A549 (cell line): ENCODE measurements around the gene BABAM2. TPM values are rescaled to one million over a fixed set of nuclear protein-coding genes. Genes with fewer than 3 reads are reported as not detected.

ENCODE experiments used
- ATAC-seq, 2 experiments: fragments of 200-7000 bp in 1 of 2; fragments of >200 bp in 1 of 2; cut with Nextera tagmentation in 1 of 2; cut with Tn5 transposase in 1 of 2; 3 replicates each; pipeline versions ENCODE4 v1.8.0 to v1.9.1; 2018 to 2020; ENCODE audit warnings: mild to moderate bottlenecking in 1 of 2, moderate library complexity in 1 of 2
- CTCF ChIA-PET: fragments of 300-600 bp; sonication (Branson Sonifier 250); formaldehyde crosslinking; extraction: SDS; loops from one replicate; lab custom pipeline; 2021; ENCODE audit warnings: antibody characterized with exemption, inconsistent platforms; lab: Yijun Ruan, JAX
- POLR2A ChIA-PET: fragments of 350-600 bp; formaldehyde crosslinking; extraction: SDS; loops from one replicate; lab custom pipeline; 2021; ENCODE audit warnings: antibody characterized with exemption, inconsistent platforms; lab: Yijun Ruan, JAX
- DNase-seq, 2 experiments: peaks; one replicate each; pipeline versions ENCODE4 v3.0.0 to v3.0.0-alpha.2; 2011 to 2016; ENCODE audit warnings: low read depth in 1 of 2, low spot score in 1 of 2
- FAIRE-seq: peaks from 2 replicates; lab custom pipeline; 2011; peaks lifted over from hg19 to GRCh38; lab: Jason Lieb, UNC
- H3K27ac ChIP-seq, 2 experiments: fragments of >200 bp; sonication (Bioruptor Twin); formaldehyde crosslinking; 3 replicates each; pipeline ENCODE4 v1.5.1; 2016 to 2017
- H3K4me1 ChIP-seq: fragments of >200 bp; sonication (Bioruptor Twin); formaldehyde crosslinking; 3 replicates; pipeline ENCODE4 v1.6.1; 2016
- H3K4me2 ChIP-seq: fragments of >200 bp; sonication (Bioruptor Twin); formaldehyde crosslinking; 3 replicates; pipeline ENCODE4 v1.6.1; 2016
- H3K4me3 ChIP-seq: fragments of >200 bp; sonication (Bioruptor Twin); formaldehyde crosslinking; 3 replicates; pipeline ENCODE4 v1.5.1; 2016
- H3K9me3 ChIP-seq: fragments of >200 bp; sonication (Bioruptor Twin); formaldehyde crosslinking; 3 replicates; pipeline ENCODE4 v1.6.1; 2016
- ATOH8 ChIP-seq: fragments of 250-450 bp; sonication (Bioruptor Pico); IDR thresholded peaks from 2 replicates; pipeline ENCODE4 v1.5.0; 2020; ENCODE audit warnings: low read depth, mild to moderate bottlenecking, moderate library complexity
- CHD4 ChIP-seq: fragments of 200-600 bp; sonication (generic); IDR thresholded peaks from 2 replicates; pipeline ENCODE4 v1.6.1; 2016; ENCODE audit warnings: antibody characterized with exemption, mild to moderate bottlenecking, borderline replicate concordance
- E2F6 ChIP-seq: IDR thresholded peaks from 2 replicates; pipeline ENCODE4 v1.6.1; 2012; ENCODE audit warnings: low read depth, borderline replicate concordance
- GATA3 ChIP-seq: IDR thresholded peaks from 2 replicates; pipeline ENCODE4 v1.6.1; 2012; ENCODE audit warnings: borderline replicate concordance
- HDAC2 ChIP-seq: fragments of 200-600 bp; sonication (generic); IDR thresholded peaks from 2 replicates; pipeline ENCODE4 v1.6.1; 2016
- HOXA7 ChIP-seq: fragments of 250-450 bp; sonication (Bioruptor Pico); IDR thresholded peaks from 2 replicates; pipeline ENCODE4 v1.5.0; 2020; ENCODE audit warnings: mild to moderate bottlenecking, moderate library complexity
- HOXB13 ChIP-seq: fragments of 250-450 bp; sonication (Bioruptor Pico); IDR thresholded peaks from 2 replicates; pipeline ENCODE4 v1.5.0; 2020; ENCODE audit warnings: low read depth, mild to moderate bottlenecking, moderate library complexity
- HOXB5 ChIP-seq: fragments of 250-450 bp; sonication (Bioruptor Pico); IDR thresholded peaks from 2 replicates; pipeline ENCODE4 v1.5.0; 2020; ENCODE audit warnings: mild to moderate bottlenecking, moderate library complexity
- JUN ChIP-seq, 2 experiments: fragments of >200 bp; sonication (Bioruptor Twin); formaldehyde crosslinking; IDR thresholded peaks; 2 replicates in 1 of 2; 3 replicates in 1 of 2; pipeline ENCODE4 v1.6.1; 2016 to 2017
- KDM5A ChIP-seq: fragments of 200-600 bp; sonication (generic); IDR thresholded peaks from 2 replicates; pipeline ENCODE4 v1.6.1; 2016; ENCODE audit warnings: antibody characterized with exemption, mild to moderate bottlenecking
- MAFK ChIP-seq: fragments of 450-650 bp; IDR thresholded peaks from 2 replicates; pipeline ENCODE4 v1.6.1; 2014; ENCODE audit not compliant: partially characterized antibody
- NPAS2 ChIP-seq: fragments of 250-450 bp; sonication (Bioruptor Pico); IDR thresholded peaks from 2 replicates; pipeline ENCODE4 v1.8.0; 2022; ENCODE audit warnings: mild to moderate bottlenecking, moderate library complexity, borderline replicate concordance
- PBX3 ChIP-seq: IDR thresholded peaks from 2 replicates; pipeline ENCODE4 v1.6.1; 2012
- POLR2A ChIP-seq: IDR thresholded peaks from 2 replicates; pipeline ENCODE4 v1.6.1; 2012; ENCODE audit warnings: mild to moderate bottlenecking, low read length
- POLR2AphosphoS2 ChIP-seq: conservative IDR thresholded peaks from 2 replicates; pipeline ENCODE4 v1.6.1; 2012; ENCODE audit warnings: low read length, improper control_type of control experiment, inconsistent platforms
- REST ChIP-seq: fragments of 200-600 bp; sonication (generic); IDR thresholded peaks from 2 replicates; pipeline ENCODE4 v1.6.1; 2016; ENCODE audit warnings: antibody characterized with exemption, mild to moderate bottlenecking, moderate library complexity
- SMC3 ChIP-seq: fragments of >200 bp; sonication (Bioruptor Twin); formaldehyde crosslinking; IDR thresholded peaks from 3 replicates; pipeline ENCODE4 v1.6.1; 2018; ENCODE audit warnings: inconsistent platforms
- SREBF2 ChIP-seq: fragments of 450-650 bp; IDR thresholded peaks from 2 replicates; pipeline ENCODE4 v1.6.1; 2014; ENCODE audit warnings: mild to moderate bottlenecking, moderate library complexity
- ZFP36 ChIP-seq: fragments of 450-650 bp; IDR thresholded peaks from 2 replicates; pipeline ENCODE4 v1.6.1; 2014; ENCODE audit warnings: borderline replicate concordance; ENCODE audit not compliant: partially characterized antibody
- WGBS: methylation state at CpG from one replicate; pipeline ENCODE4 v1.1.6; 2017; ENCODE audit errors: missing lambda C conversion rate; 5-methylcytosine and 5-hydroxymethylcytosine counted together
- polyA plus RNA-seq, 4 experiments: library from polyadenylated mRNA; depleted of rRNA in 3 of 4; stranded (reverse); fragments of >200 nt; fragmentation: RNase III in 1 of 4; extraction: RNeasy Plus Mini Kit Qiagen cat#74134 plus additional on column Dnase treatment in 1 of 4; gene quantifications; 2 replicates in 3 of 4; 3 replicates in 1 of 4; pipeline ENCODE4 v1.2.3, GENCODE V29; 2011 to 2017

Gene BABAM2
- polyA plus RNA-seq, 2 of the 4 experiments (the other 2 are of a cell fraction) = 53.7 to 78.4 TPM

GRCh38 chr2:28148566-28148965 lies 258.0 kb downstream of the BABAM2 start:
- Histone ChIP-seq H3K9me3 (no peaks in the 10 kb centered on the region), H3K4me1 (0 out of 3 replicates have a peak, but pooled peaks cover 3% of the 10 kb centered on the region), H3K4me2 (no peak overlapping the region), H3K27ac (no peak overlapping the region), H3K4me3 (no peak overlapping the region)
- 95% methylated on average over 5 of the region's 5 CpGs for WGBS
- ChIA-PET CTCF (interaction anchor here (0.8 to 1.2 kb wide), 5 partner anchors 9 to 77 kb away, joined by 3 to 4 read pairs (median 3); no protein-coding TSS in a partner anchor), POLR2A (no interaction called here)
- ATAC-seq (no peak), FAIRE-seq (no peak), DNase-seq (no peak)
- TF ChIP-seq HDAC2 = no peak
- TF ChIP-seq ZFP36 = no peak
- TF ChIP-seq KDM5A = no peak
- TF ChIP-seq SREBF2 = no peak
- no peak for TF ChIP-seq HOXB5 (CRISPR knock-in tag)
- TF ChIP-seq CHD4 = no peak
- TF ChIP-seq PBX3 = no peak
- TF ChIP-seq JUN (IDR thresholded peaks at IDR 0.05) = no peak
- no peak for TF ChIP-seq GATA3
- TF ChIP-seq SMC3 = no peak

- Histone ChIP-seq H3K4me1 (0 out of 3 replicates have a peak, but pooled peaks cover 3% of the 10 kb centered on the region), H3K4me3 (no peak overlapping the region), H3K4me2 (no peak overlapping the region), H3K27ac (peak overlapping the region in 1 of 2 experiments; percentile 3; a peak in 1 of 6 replicates)
- CTCF ChIA-PET = interaction anchor here (0.8 to 0.9 kb wide), 2 partner anchors 8 to 18 kb away, joined by 3 read pairs; no protein-coding TSS in a partner anchor
- DNase-seq (no peak), FAIRE-seq (no peak)
- no peak for TF ChIP-seq POLR2AphosphoS2
- no peak for TF ChIP-seq HOXA7 (CRISPR knock-in tag)
- TF ChIP-seq, all 56 proteins: peak for 0
- WGBS = 76% methylated on average over 5 of the region's 5 CpGs
- peaks cover 3% of the 10 kb centered on the region for H3K9me3 ChIP-seq
- no peak for ATAC-seq
- POLR2A ChIA-PET = no interaction called here
These were observed 259.8 kb downstream of the BABAM2 start for GRCh38 chr2:28150236-28150915.

- H3K27ac ChIP-seq = no peak overlapping the region
- H3K4me2 ChIP-seq = no peak overlapping the region
- 0 out of 3 replicates have a peak, but pooled peaks cover 3% of the 10 kb centered on the region for H3K4me1 ChIP-seq
- FAIRE-seq (no peak), DNase-seq (no peak), ATAC-seq (no peak)
- ChIA-PET POLR2A (no interaction called here), CTCF (interaction anchor here (1.3 kb wide), 1 partner anchor 10 kb away, joined by 4 read pairs; no protein-coding TSS in a partner anchor)
- no peak overlapping the region for H3K4me3 ChIP-seq
- peaks cover 9% of the 10 kb centered on the region for H3K9me3 ChIP-seq
- TF ChIP-seq MAFK (peak; percentile 78), POLR2A (no peak)
- WGBS = 92% methylated on average over 4 of the region's 4 CpGs
These were observed 260.5 kb downstream of the BABAM2 start for GRCh38 chr2:28150994-28151393.

- DNase-seq (no peak), ATAC-seq (no peak)
- H3K4me3 ChIP-seq = no peak overlapping the region
- peaks cover 21% of the 10 kb centered on the region for H3K9me3 ChIP-seq
- H3K4me2 ChIP-seq = no peak overlapping the region
- no peak for TF ChIP-seq NPAS2 (CRISPR knock-in tag)
- TF ChIP-seq SMC3 = no peak
- TF ChIP-seq ATOH8 = no peak
- no peak for TF ChIP-seq REST
- TF ChIP-seq HOXB13 (CRISPR knock-in tag) = no peak
- TF ChIP-seq E2F6 = no peak
- TF ChIP-seq HDAC2 = no peak
- TF ChIP-seq, all 56 proteins: peak for 0
- CTCF ChIA-PET = interaction anchor here (1.1 to 2.8 kb wide), 3 partner anchors 8 to 428 kb away, joined by 3 to 10 read pairs (median 4); no protein-coding TSS in a partner anchor
- POLR2A ChIA-PET = no interaction called here
- whole genome bisulfite sequencing = 85% methylated on average over 3 of the region's 3 CpGs
- Histone ChIP-seq H3K27ac (peak overlapping the region in 1 of 2 experiments; percentile 48; a peak in 3 of 6 replicates), H3K4me1 (0 out of 3 replicates have a peak, but pooled peaks cover 3% of the 10 kb centered on the region)
- peak; percentile 7 for FAIRE-seq
These were observed 262.2 kb downstream of the BABAM2 start for GRCh38 chr2:28152585-28153280.
